ENCODE measurements around the gene PCDHB15. TPM values are rescaled to one million over a fixed set of nuclear protein-coding genes. Genes with fewer than 3 reads are reported as not detected.
"Not testable (repeated sequence)": the region's sequence is repeated elsewhere in the genome, so short reads cannot be mapped to it uniquely, and the experiment has no call there.

Gene PCDHB15
- total RNA-seq, 2 donors from 2014 or later = 0.49 to 1.1 TPM

DNA sequence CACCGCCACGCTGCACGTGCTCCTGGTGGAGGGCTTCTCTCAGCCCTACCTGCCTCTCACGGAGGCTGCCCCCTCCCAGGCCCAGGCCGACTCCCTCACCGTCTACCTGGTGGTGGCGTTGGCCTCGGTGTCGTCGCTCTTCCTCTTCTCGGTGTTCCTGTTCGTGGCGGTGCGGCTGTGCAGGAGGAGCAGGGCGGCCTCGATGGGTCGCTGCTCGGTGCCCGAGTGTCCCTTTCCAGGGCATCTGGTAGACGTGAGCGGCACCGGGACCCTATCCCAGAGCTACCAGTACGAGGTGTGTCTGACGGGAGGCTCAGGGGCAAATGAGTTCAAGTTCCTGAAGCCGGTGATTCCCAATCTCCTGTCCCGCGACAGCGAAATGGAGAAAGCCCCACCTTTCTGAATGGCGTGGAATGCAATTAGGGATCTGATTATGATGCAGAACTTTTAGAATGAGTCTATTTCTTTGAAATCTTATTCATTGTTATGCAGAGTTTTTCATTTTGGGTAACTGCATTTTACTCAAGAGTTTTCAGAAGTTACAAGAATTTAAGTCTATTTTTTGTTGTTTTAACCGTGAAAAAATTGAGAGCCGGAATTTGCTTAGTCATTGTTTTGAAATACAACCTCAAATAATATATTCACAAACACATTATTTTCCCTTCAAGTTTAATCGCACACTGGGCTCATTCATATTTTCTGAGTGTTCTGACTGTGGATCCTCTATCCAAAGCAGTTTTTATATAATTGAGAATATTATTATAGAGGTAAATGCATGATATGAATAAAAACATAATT is 8.5 kb upstream of the PCDHB15 start:
- ATAC-seq (no peak), DNase-seq (no peak)
- intact Hi-C loops (cut with DNase I, micrococcal nuclease) = no loop called here

DNA sequence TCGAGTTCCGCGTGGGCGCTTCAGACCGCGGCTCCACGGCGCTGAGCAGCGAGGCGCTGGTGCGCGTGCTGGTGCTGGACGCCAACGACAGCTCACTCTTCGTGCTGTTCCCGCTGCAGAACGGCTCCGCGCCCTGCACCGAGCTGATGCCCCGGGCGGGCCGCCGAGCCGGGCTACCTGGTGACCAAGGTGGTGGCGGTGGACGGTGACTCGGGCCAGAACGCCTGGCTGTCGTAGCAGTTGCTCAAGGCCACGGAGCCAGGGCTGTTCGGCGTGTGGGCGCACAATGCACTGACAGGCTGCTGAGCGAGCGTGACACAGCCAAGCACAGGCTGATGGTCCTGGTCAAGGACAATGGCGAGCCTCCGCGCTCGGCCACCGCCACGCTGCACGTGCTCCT is 3.7 kb upstream of the PCDHB15 start:
- DNase-seq (no peak), ATAC-seq (no peak)
- intact Hi-C loops (cut with DNase I, micrococcal nuclease) = no loop called here

DNA sequence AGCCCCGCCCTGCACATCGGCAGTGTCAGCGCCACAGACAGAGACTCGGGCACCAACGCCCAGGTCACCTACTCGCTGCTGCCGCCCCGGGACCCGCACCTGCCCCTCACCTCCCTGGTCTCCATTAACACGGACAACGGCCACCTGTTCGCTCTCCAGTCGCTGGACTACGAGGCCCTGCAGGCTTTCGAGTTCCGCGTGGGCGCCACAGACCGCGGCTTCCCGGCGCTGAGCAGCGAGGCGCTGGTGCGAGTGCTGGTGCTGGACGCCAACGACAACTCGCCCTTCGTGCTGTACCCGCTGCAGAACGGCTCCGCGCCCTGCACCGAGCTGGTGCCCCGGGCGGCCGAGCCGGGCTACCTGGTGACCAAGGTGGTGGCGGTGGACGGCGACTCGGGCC is 1.8 kb downstream of the PCDHB15 start:
- ATAC-seq; DNase-seq; intact Hi-C loops (cut with DNase I, micrococcal nuclease): not testable (repeated sequence)

DNA sequence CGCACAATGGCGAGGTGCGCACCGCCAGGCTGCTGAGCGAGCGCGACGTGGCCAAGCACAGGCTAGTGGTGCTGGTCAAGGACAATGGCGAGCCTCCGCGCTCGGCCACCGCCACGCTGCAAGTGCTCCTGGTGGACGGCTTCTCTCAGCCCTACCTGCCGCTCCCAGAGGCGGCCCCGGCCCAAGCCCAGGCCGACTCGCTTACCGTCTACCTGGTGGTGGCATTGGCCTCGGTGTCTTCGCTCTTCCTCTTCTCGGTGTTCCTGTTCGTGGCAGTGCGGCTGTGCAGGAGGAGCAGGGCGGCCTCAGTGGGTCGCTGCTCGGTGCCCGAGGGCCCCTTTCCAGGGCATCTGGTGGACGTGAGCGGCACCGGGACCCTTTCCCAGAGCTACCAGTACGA is 2.2 kb downstream of the PCDHB15 start:
- ATAC-seq; intact Hi-C loops (cut with DNase I, micrococcal nuclease); DNase-seq: not testable (repeated sequence)

DNA sequence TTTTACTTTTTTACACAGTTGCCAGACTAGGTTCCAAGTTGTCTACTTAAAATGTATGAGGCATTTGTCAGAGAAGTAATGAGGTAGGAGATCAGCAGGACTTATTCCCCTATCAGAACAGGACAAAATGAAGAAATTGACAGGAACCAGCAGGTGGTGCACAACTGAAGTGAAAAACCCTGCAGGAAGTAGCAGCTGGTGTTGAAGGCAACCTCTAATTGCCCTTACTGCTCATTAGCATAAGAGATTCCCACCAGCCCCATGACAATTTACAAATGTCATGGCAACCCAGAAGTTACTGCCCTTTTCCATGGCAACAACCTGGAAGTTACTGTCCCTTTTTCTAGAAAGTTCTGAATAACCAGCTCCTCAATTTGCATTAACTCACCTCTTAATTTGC is 5.4 kb downstream of the PCDHB15 start:
- ATAC-seq (no peak), DNase-seq (no peak)
- intact Hi-C loops (cut with DNase I, micrococcal nuclease) = no loop called here

DNA sequence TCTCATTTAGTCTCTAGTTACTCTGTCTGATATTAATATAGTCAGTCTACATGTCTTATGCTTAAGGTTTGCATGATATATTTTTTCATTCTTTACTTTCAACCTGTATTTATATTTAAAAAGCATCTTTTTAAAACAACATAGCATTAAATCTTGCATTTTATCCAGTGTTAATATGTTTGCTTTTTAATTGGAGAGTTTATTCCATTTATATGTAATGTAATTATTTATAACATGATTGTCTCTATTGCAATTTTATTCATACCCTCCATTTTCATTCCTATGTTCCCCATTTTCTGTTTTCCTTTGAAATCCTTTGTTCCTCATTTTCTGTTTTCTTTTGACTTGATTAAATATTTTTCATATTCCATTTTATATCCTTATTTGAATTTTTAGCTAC is 13.3 kb downstream of the PCDHB15 start:
- intact Hi-C loops (cut with DNase I, micrococcal nuclease) = no loop called here
- no peak for DNase-seq
- no peak for ATAC-seq

DNA sequence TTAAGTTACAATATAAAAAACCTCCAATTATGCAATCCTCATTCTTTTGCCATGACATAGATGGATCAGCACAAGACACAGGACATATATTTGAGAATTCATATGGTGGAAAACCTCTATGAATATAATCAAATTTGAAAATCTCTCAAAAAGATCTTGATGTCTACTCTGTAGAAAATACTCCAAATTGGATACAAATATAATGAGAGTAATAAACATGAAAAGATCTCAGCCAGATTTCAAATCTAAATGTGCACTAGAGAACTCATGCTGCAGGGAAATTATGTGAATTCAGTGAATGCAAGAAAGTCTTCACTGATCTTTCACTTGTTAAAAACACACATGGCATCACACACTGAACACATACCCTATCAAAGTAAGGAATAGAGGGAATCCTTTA is 13.8 kb downstream of the PCDHB15 start:
- DNase-seq (no peak), ATAC-seq (no peak)
- intact Hi-C loops (cut with DNase I, micrococcal nuclease) = no loop called here

DNA sequence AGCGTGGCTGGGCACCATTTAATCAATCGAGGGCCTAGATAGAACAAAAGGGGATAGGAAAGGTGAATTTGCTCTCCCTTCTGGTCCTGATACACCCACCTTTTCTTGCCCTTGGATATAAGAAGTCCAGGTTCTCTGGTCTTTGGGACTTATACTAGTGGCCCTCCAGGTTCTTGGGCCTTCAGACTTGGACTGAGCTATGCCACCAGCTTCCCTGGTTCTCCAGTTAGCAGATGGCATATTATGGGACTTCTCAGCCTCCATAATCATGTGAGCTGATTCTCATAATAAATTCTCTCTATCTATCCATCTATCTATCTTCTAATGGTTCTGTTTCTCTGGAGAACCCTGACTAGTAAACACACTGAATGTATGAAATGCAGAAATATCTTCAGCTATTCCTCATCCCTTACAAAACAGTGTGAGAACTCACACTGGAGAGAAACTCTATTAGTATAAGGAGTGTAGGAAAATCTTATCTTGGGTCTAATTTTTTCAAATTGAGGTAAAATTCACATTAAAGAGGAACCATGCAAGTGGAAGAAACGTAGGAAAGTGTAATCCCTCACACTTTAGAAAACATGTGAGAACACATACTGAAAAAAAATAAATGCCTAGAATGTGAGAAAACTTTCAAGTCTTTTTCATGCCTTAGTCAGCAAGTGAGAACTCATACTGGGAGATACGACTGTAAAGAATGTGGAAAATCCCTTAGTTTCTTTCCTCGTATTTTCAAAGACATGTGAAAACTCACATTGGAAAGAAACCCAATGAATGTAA is 15.5 kb downstream of the PCDHB15 start:
- intact Hi-C loops (cut with DNase I, micrococcal nuclease) = no loop called here
- DNase-seq (no peak), ATAC-seq (no peak)

DNA sequence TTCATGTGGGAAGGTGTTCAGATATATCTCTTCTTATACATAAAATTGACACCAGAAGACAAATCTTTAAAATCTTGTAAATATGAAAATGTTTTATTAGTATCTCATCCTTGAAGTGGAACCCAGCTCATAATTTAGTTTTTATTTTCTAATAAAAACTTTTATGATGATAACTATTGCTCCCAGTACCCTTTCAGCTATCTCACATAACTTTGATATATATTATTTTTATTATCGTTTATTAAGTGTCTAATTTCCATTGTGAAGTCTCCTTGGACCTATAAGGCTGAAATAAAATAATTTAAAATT is 16.0 kb downstream of the PCDHB15 start:
- DNase-seq = no peak
- intact Hi-C loops (cut with DNase I, micrococcal nuclease) = no loop called here
- no peak for ATAC-seq

DNA sequence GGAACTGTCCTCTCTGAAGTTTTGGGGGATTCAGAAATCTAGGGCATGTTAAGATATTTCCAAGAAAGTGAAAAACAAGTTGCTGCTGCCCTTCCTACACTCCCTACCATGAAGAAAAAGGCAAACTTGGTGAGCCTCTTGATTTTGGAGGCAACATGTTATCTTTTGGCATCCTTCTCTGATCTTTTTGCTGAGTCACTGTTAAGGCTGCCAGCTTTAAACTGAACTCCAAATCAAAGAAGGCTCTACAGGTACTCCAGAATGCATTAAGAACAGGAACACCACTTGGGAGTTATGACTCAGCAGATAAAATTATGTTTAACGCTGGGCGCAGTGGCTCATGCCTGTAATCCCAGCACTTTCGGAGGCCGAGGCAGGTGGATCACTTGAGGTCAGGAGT is 24.0 kb downstream of the PCDHB15 start:
- intact Hi-C loops (cut with DNase I, micrococcal nuclease) = no loop called here
- no peak for ATAC-seq
- DNase-seq = no peak

DNA sequence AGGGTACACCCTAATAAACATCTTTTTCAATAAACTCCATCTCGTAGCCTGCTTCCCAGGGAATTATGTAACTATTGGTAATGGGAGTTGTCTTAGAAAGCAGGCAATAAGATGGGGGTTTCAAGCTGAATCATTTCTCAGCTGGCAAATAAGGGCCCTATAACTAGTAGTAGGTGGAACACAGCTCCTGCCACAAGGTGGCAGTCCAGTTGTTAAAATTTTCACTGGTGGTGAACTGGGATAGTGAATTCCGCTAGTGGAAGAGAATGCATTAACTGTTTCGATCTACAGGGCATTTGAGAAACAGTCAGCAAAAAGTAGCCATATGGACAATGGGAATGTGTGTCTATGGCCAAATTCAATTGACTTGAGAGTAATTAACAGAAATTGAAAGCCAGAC is 27.7 kb downstream of the PCDHB15 start:
- intact Hi-C loops (cut with DNase I, micrococcal nuclease) = no loop called here
- DNase-seq (no peak), ATAC-seq (no peak)

DNA sequence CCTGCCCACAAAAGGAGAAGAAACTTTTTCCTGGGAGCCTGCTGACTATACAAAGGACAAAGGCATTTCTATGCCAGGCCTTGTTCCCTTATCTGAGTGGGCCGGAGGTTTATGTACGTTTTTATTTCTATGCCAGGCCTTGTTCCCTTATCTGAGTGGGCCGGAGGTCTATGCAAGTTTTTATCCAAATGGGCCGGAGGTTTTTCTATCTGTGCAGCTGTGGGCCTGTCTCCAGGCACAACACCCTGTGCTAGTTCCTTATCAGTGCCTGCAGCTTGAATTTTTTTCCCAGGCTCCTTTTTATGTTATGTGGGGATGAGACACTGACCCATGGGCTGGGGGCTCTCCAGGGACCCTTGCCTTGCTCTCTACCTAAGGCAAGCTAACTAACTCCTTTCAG is 53.2 kb downstream of the PCDHB15 start:
- intact Hi-C loops (cut with DNase I, micrococcal nuclease) = no loop called here
- ATAC-seq (no peak), DNase-seq (no peak)

Other genes starting within 250 kb of the PCDHB15 start
- not detected for gene PCDHB1, start 194.0 kb upstream of the PCDHB15 start, total RNA-seq
- 1 to 10 TPM; 1.1 to 1.2 TPM for gene PCDHB2, start 150.8 kb upstream of the PCDHB15 start, total RNA-seq
- gene PCDHB3, start 144.9 kb upstream of the PCDHB15 start, total RNA-seq = 1 to 10 TPM in 1 of 2 donors, under 1 TPM in 1; 0.73 to 1.4 TPM
- gene PCDHB4, start 123.6 kb upstream of the PCDHB15 start, total RNA-seq = under 1 TPM; 0.46 to 0.81 TPM
- gene PCDHB5, start 110.2 kb upstream of the PCDHB15 start, total RNA-seq = under 1 TPM; 0.31 to 0.56 TPM
- under 1 TPM in 1 of 2 donors, not detected in 1; 0.11 TPM for gene PCDHB6, start 95.3 kb upstream of the PCDHB15 start, total RNA-seq
- under 1 TPM; 0.12 to 0.34 TPM for gene PCDHB7, start 72.8 kb upstream of the PCDHB15 start, total RNA-seq
- gene PCDHB8, start 67.6 kb upstream of the PCDHB15 start, total RNA-seq = under 1 TPM; 0.59 to 0.67 TPM
- 1 to 10 TPM in 1 of 2 donors, under 1 TPM in 1; 0.34 to 1.2 TPM for gene PCDHB16, start 63.0 kb upstream of the PCDHB15 start, total RNA-seq
- under 1 TPM; 0.34 to 0.61 TPM for gene PCDHB9, start 58.2 kb upstream of the PCDHB15 start, total RNA-seq
- under 1 TPM; 0.40 to 0.56 TPM for gene PCDHB10, start 53.0 kb upstream of the PCDHB15 start, total RNA-seq
- 1 to 10 TPM in 1 of 2 donors, under 1 TPM in 1; 0.82 to 1.4 TPM for gene PCDHB11, start 45.8 kb upstream of the PCDHB15 start, total RNA-seq
- gene PCDHB12, start 36.7 kb upstream of the PCDHB15 start, total RNA-seq = under 1 TPM; 0.24 to 0.42 TPM
- gene PCDHB13, start 31.5 kb upstream of the PCDHB15 start, total RNA-seq = 1 to 10 TPM; 1.3 to 2.0 TPM
- 1 to 10 TPM; 1.2 to 1.7 TPM for gene PCDHB14, start 22.1 kb upstream of the PCDHB15 start, total RNA-seq
- 1 to 10 TPM in 1 of 2 donors, under 1 TPM in 1; 0.95 to 1.4 TPM for gene SLC25A2, start 58.7 kb downstream of the PCDHB15 start, total RNA-seq
- gene TAF7, start 75.4 kb downstream of the PCDHB15 start, total RNA-seq = 10 to 100 TPM; 52.3 to 66.1 TPM
- under 1 TPM; 0.31 TPM for gene PCDHGA1, start 85.1 kb downstream of the PCDHB15 start, total RNA-seq
- under 1 TPM; 0.31 to 0.75 TPM for gene PCDHGA2, start 93.4 kb downstream of the PCDHB15 start, total RNA-seq
- gene PCDHGA3, start 98.4 kb downstream of the PCDHB15 start, total RNA-seq = under 1 TPM; 0.21 to 0.39 TPM
- 1 to 10 TPM in 1 of 2 donors, under 1 TPM in 1; 0.79 to 1.1 TPM for gene PCDHGB1, start 104.7 kb downstream of the PCDHB15 start, total RNA-seq
- gene PCDHGA4, start 109.6 kb downstream of the PCDHB15 start, total RNA-seq = under 1 TPM; 0.37 to 0.84 TPM
- gene PCDHGB2, start 114.6 kb downstream of the PCDHB15 start, total RNA-seq = 1 to 10 TPM; 1.6 to 1.7 TPM
- 1 to 10 TPM in 1 of 2 donors, under 1 TPM in 1; 0.70 to 1.5 TPM for gene PCDHGA5, start 118.8 kb downstream of the PCDHB15 start, total RNA-seq
- gene PCDHGB3, start 124.8 kb downstream of the PCDHB15 start, total RNA-seq = 1 to 10 TPM in 1 of 2 donors, under 1 TPM in 1; 0.98 to 1.5 TPM
- 1 to 10 TPM; 1.6 to 2.0 TPM for gene PCDHGA6, start 128.5 kb downstream of the PCDHB15 start, total RNA-seq
- 1 to 10 TPM; 1.3 to 1.5 TPM for gene PCDHGA7, start 137.3 kb downstream of the PCDHB15 start, total RNA-seq
- gene PCDHGB4, start 142.3 kb downstream of the PCDHB15 start, total RNA-seq = 1 to 10 TPM in 1 of 2 donors, under 1 TPM in 1; 0.98 to 1.3 TPM
- under 1 TPM; 0.73 to 0.82 TPM for gene PCDHGA8, start 147.2 kb downstream of the PCDHB15 start, total RNA-seq
- 1 to 10 TPM; 3.4 to 4.0 TPM for gene PCDHGB5, start 152.6 kb downstream of the PCDHB15 start, total RNA-seq
- 1 to 10 TPM; 1.6 to 2.6 TPM for gene PCDHGA9, start 157.4 kb downstream of the PCDHB15 start, total RNA-seq
- gene PCDHGB6, start 162.6 kb downstream of the PCDHB15 start, total RNA-seq = 1 to 10 TPM; 1.9 to 2.2 TPM
- 1 to 10 TPM; 2.8 to 5.3 TPM for gene PCDHGA10, start 167.6 kb downstream of the PCDHB15 start, total RNA-seq
- gene PCDHGB7, start 172.3 kb downstream of the PCDHB15 start, total RNA-seq = 1 to 10 TPM; 3.0 to 4.2 TPM
- gene PCDHGA11, start 175.7 kb downstream of the PCDHB15 start, total RNA-seq = 1 to 10 TPM; 1.3 to 2.2 TPM
- gene PCDHGA12, start 185.1 kb downstream of the PCDHB15 start, total RNA-seq = 1 to 10 TPM; 1.8 to 2.0 TPM
- gene PCDHGC3, start 230.6 kb downstream of the PCDHB15 start, total RNA-seq = 10 to 100 TPM; 15.3 to 16.0 TPM
- under 1 TPM; 0.64 to 0.92 TPM for gene PCDHGC4, start 239.6 kb downstream of the PCDHB15 start, total RNA-seq
- under 1 TPM; 0.75 to 0.76 TPM for gene PCDHGC5, start 243.7 kb downstream of the PCDHB15 start, total RNA-seq